IMR-90 (cell line): ENCODE data around the gene UTF1.

Experiments used
- CEBPB ChIP-seq: IDR thresholded peaks from 2 replicates; pipeline ENCODE4 v1.6.1; 2012; ENCODE audit warnings: low read depth, low read length, improper control_type of control experiment
- MAFK ChIP-seq: IDR thresholded peaks from 2 replicates; pipeline ENCODE4 v1.6.1; 2012; ENCODE audit warnings: low read depth, low read length, improper control_type of control experiment
- MXI1 ChIP-seq: IDR thresholded peaks from 2 replicates; pipeline ENCODE4 v1.6.1; 2012; ENCODE audit warnings: low read depth, mild to moderate bottlenecking, low read length, moderate library complexity, borderline replicate concordance
- POLR2A ChIP-seq: IDR thresholded peaks from 2 replicates; pipeline ENCODE4 v1.6.1; 2012; ENCODE audit warnings: mild to moderate bottlenecking, low read depth, low read length
- RAD21 ChIP-seq: IDR thresholded peaks from 2 replicates; pipeline ENCODE4 v1.6.1; 2012; ENCODE audit warnings: low read length, improper control_type of control experiment
- RCOR1 ChIP-seq: IDR thresholded peaks from 2 replicates; pipeline ENCODE4 v1.6.1; 2012; ENCODE audit warnings: mild to moderate bottlenecking, low read length, improper control_type of control experiment; ENCODE audit not compliant: insufficient replicate concordance
- RFX5 ChIP-seq: IDR thresholded peaks from 2 replicates; pipeline ENCODE4 v1.8.0; 2012; ENCODE audit warnings: low read depth, mild to moderate bottlenecking, low read length, moderate library complexity
- SMC3 ChIP-seq: fragments of 150-350 bp; IDR thresholded peaks from 2 replicates; pipeline ENCODE4 v1.6.1; 2016; ENCODE audit warnings: low read depth, mild to moderate bottlenecking, antibody characterized with exemption, low read length, moderate library complexity
- TF ChIP-seq, protein P1 (sequence below): conservative IDR thresholded peaks from 2 replicates; pipeline ENCODE4 v1.5.1; 2012; ENCODE audit warnings: mild to moderate bottlenecking, low read depth, low read length, improper control_type of control experiment
- TF ChIP-seq, protein P2 (sequence below): fragments of 150-350 bp; IDR thresholded peaks from 2 replicates; pipeline ENCODE4 v1.6.1; 2017; ENCODE audit warnings: mild to moderate bottlenecking, antibody characterized with exemption, low read length, low read depth

DNA sequence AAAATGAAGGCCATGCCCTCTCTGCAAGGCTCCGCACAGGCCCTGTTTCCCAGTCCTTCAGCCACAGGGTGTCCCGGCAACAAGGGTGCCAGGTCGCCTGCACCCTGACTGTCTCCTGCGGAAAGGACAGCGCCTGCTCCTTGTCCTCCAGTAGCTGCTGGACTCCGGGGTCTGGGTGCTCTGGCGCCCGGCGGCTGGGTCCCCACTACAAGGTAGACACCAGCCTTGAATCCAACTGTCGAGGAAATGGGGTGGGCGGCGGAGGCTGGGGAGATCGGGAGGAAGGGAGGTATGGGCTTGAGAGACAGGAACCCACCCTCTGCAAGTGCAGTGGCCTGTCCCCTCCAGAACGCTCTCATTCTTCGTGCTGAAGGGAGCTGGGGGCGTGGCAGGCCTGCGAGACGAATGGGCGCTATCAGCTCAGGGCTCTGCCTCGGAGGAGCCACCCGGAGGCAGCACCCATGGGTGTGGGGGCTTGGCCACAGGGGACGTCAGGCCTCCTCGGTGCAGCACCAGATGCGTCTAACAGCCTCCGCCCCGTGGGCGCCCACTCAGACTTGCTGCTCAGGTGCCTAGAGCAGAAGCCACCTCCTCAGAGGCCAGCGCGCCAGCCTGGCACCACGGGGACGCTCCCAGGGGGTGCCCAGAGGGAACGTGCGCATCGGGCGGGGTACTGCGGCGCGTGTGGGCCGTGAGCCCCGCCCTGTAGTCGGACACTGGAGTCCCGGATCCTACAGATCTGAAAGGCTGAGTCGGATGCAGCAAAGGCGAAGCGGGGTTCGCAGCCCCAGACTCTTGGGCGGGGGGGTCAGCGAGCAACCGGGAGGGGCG lies 31.1 kb downstream of the UTF1 start:
- TF ChIP-seq, protein P1, sequence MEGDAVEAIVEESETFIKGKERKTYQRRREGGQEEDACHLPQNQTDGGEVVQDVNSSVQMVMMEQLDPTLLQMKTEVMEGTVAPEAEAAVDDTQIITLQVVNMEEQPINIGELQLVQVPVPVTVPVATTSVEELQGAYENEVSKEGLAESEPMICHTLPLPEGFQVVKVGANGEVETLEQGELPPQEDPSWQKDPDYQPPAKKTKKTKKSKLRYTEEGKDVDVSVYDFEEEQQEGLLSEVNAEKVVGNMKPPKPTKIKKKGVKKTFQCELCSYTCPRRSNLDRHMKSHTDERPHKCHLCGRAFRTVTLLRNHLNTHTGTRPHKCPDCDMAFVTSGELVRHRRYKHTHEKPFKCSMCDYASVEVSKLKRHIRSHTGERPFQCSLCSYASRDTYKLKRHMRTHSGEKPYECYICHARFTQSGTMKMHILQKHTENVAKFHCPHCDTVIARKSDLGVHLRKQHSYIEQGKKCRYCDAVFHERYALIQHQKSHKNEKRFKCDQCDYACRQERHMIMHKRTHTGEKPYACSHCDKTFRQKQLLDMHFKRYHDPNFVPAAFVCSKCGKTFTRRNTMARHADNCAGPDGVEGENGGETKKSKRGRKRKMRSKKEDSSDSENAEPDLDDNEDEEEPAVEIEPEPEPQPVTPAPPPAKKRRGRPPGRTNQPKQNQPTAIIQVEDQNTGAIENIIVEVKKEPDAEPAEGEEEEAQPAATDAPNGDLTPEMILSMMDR, result no peak
- TF ChIP-seq RCOR1 (no peak), MXI1 (no peak), MAFK (no peak), RAD21 (no peak), RFX5 (no peak), POLR2A (no peak; the same call in 1 of the 2 replicates), CEBPB (no peak), SMC3 (no peak)
- TF ChIP-seq, protein P2, sequence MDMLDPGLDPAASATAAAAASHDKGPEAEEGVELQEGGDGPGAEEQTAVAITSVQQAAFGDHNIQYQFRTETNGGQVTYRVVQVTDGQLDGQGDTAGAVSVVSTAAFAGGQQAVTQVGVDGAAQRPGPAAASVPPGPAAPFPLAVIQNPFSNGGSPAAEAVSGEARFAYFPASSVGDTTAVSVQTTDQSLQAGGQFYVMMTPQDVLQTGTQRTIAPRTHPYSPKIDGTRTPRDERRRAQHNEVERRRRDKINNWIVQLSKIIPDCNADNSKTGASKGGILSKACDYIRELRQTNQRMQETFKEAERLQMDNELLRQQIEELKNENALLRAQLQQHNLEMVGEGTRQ, result no peak
